Body of pancreas (tissue), 4 donors: ENCODE data around the gene PON3. TPM values are rescaled to one million over a fixed set of nuclear protein-coding genes. Genes with fewer than 3 reads are reported as not detected.
"Not testable (repeated sequence)": the region's sequence is repeated elsewhere in the genome, so short reads cannot be mapped to it uniquely, and the experiment has no call there.

ENCODE experiments used
- ATAC-seq: fragments of 150-250 bp; one replicate; pipeline ENCODE4 v1.9.1; 2016
- DNase-seq, 4 donors: peaks; one replicate each; pipeline ENCODE4 v3.0.0-alpha.2; 2019
- H3K27ac ChIP-seq, 4 donors: fragments of 200-600 bp; sonication (generic); 1 replicate in 3 of 4; 2 replicates in 1 of 4; pipeline versions ENCODE4 v1.5.1 to v1.6.1; 2016 to 2019; ENCODE audit warnings: mild to moderate bottlenecking in 1 of 4, mixed read lengths in 1 of 4, moderate library complexity in 1 of 4
- H3K27me3 ChIP-seq, 2 donors: fragments of 200-600 bp; sonication (generic); one replicate each; pipeline ENCODE4 v1.6.0; 2016; ENCODE audit warnings: mild to moderate bottlenecking in 1 of 2
- H3K36me3 ChIP-seq, 2 donors: fragments of 200-600 bp; sonication (generic); replicated peaks in 1 of 2; 2 replicates each; pipeline ENCODE4 v1.5.1; 2016; ENCODE audit warnings: low read depth in 2 of 2; ENCODE audit not compliant: insufficient read depth in 1 of 2
- H3K4me1 ChIP-seq: fragments of 200-600 bp; sonication (generic); one replicate; pipeline ENCODE4 v1.6.0; 2016
- H3K4me3 ChIP-seq, 2 donors: fragments of 200-600 bp; sonication (generic); 1 replicate in 1 of 2; 2 replicates in 1 of 2; pipeline ENCODE4 v1.5.1; 2016 to 2019
- H3K9me3 ChIP-seq, 3 donors: fragments of 200-600 bp; sonication (generic); 1 replicate in 2 of 3; 2 replicates in 1 of 3; pipeline ENCODE4 v1.5.1; 2016
- CTCF ChIP-seq, 7 experiments: fragments of 450-650 bp in 4 of 7; fragments of 200-600 bp in 3 of 7; sonication (generic) in 3 of 7; IDR thresholded peaks; one replicate each; pipeline ENCODE4 v1.5.1; 2016 to 2019; ENCODE audit warnings: antibody characterized with exemption in 7 of 7
- POLR2A ChIP-seq, 3 donors: fragments of 450-650 bp; IDR thresholded peaks; one replicate each; pipeline ENCODE4 v1.6.1; 2016; ENCODE audit warnings: antibody characterized with exemption in 3 of 3, mild to moderate bottlenecking in 2 of 3
- WGBS, 2 donors: methylation state at CpG; one replicate each; pipeline ENCODE4 v1.1.5; 2017; 5-methylcytosine and 5-hydroxymethylcytosine counted together
- intact Hi-C: fragments of 100-400 bp; cut with DNase I; formaldehyde crosslinking; loops from one replicate; pipeline ENCODE4 v1.15.1; 2023
- total RNA-seq, 2 donors: library from RNA; depleted of rRNA; stranded (reverse); fragments of >200 nt; gene quantifications; one replicate each; pipeline ENCODE4 v1.1.0, GENCODE V29; 2016

PON3 gene
- total RNA-seq, 2 donors from 2014 or later, result 3.0 to 7.0 TPM

- H3K4me1 ChIP-seq, result no peaks in the 10 kb centered on the region
- no peaks in the 10 kb centered on the region for H3K27me3 ChIP-seq
- peak overlapping the region in 1 of 4 donors; percentile 82 for H3K27ac ChIP-seq
- intact Hi-C loops, result no loop called here
- no peak for TF ChIP-seq CTCF (IDR thresholded peaks at IDR 0.05)
- TF ChIP-seq POLR2A (IDR thresholded peaks at IDR 0.05), result no peak
- H3K36me3 ChIP-seq, result no peaks in the 10 kb centered on the region
- ATAC-seq (no peak), DNase-seq (peak in 1 of 4 donors; percentile 14)
- H3K4me3 ChIP-seq, result no peak overlapping the region
- no peaks in the 10 kb centered on the region for H3K9me3 ChIP-seq
- 34 to 57% methylated on average over 3 of the region's 3 CpGs for WGBS, 2 donors
These were observed 1.2 kb upstream of the PON3 start for GRCh38 chr7:95397381-95397780.

- WGBS, 2 donors, result 49 to 55% methylated on average over 11 of the region's 11 CpGs
- ATAC-seq, result no peak
- peak in 1 of 4 donors; percentile 15 for DNase-seq
- no peaks in the 10 kb centered on the region for H3K36me3 ChIP-seq
- intact Hi-C loops, result no loop called here
- no peaks in the 10 kb centered on the region for H3K27me3 ChIP-seq
- H3K4me3 ChIP-seq, result peak overlapping the region in 1 of 2 donors; percentile 38
- H3K4me1 ChIP-seq, result no peaks in the 10 kb centered on the region
- H3K9me3 ChIP-seq, result no peaks in the 10 kb centered on the region
- peak overlapping the region in 3 of 4 donors; percentile 80 to 88 (median 82) for H3K27ac ChIP-seq
- TF ChIP-seq CTCF (IDR thresholded peaks at IDR 0.05), result no peak
- TF ChIP-seq POLR2A (IDR thresholded peaks at IDR 0.05), result no peak
These were observed 430 bp downstream of the PON3 start for GRCh38 chr7:95395755-95396135.

GRCh38 chr7:95394370-95394769 lies 1.8 kb downstream of the PON3 start:
- DNase-seq (no peak), ATAC-seq (no peak)
- TF ChIP-seq POLR2A (IDR thresholded peaks at IDR 0.05) (no peak), CTCF (IDR thresholded peaks at IDR 0.05) (no peak)
- intact Hi-C loops, result no loop called here
- H3K4me3 ChIP-seq, result no peak overlapping the region
- no peaks in the 10 kb centered on the region for H3K36me3 ChIP-seq
- no peak overlapping the region for H3K27ac ChIP-seq
- no peaks in the 10 kb centered on the region for H3K9me3 ChIP-seq
- no peaks in the 10 kb centered on the region for H3K4me1 ChIP-seq
- no peaks in the 10 kb centered on the region for H3K27me3 ChIP-seq
- WGBS, 2 donors, result 85 to 95% methylated on average over 3 of the region's 3 CpGs

- Histone ChIP-seq H3K4me1 (no peaks in the 10 kb centered on the region), H3K9me3 (no peaks in the 10 kb centered on the region), H3K36me3 (no peaks in the 10 kb centered on the region), H3K27me3 (no peaks in the 10 kb centered on the region), H3K4me3 (no peak overlapping the region), H3K27ac (no peak overlapping the region)
- no peak for DNase-seq
- no peak for TF ChIP-seq CTCF (IDR thresholded peaks at IDR 0.05)
- TF ChIP-seq POLR2A (IDR thresholded peaks at IDR 0.05), result no peak
- no peak for ATAC-seq
- intact Hi-C loops, result no loop called here
- WGBS, 2 donors, result 58 to 72% methylated on average over 2 of the region's 2 CpGs
These were observed 4.4 kb downstream of the PON3 start for GRCh38 chr7:95391761-95392160.

- DNase-seq (no peak), ATAC-seq (no peak)
- Histone ChIP-seq H3K27me3 (no peaks in the 10 kb centered on the region), H3K27ac (no peak overlapping the region), H3K4me1 (no peaks in the 10 kb centered on the region), H3K9me3 (no peaks in the 10 kb centered on the region), H3K36me3 (no peaks in the 10 kb centered on the region), H3K4me3 (no peak overlapping the region)
- TF ChIP-seq CTCF (IDR thresholded peaks at IDR 0.05) (no peak), POLR2A (IDR thresholded peaks at IDR 0.05) (no peak)
- WGBS, 2 donors, result 76 to 79% methylated on average over 7 of the region's 7 CpGs
- intact Hi-C loops, result no loop called here
These were observed 6.7 kb downstream of the PON3 start for GRCh38 chr7:95389516-95389915.

GRCh38 chr7:95379457-95379856 lies 16.7 kb downstream of the PON3 start:
- DNase-seq, H3K27me3 ChIP-seq, ATAC-seq, intact Hi-C loops, H3K9me3 ChIP-seq, H3K27ac ChIP-seq, H3K36me3 ChIP-seq, H3K4me1 ChIP-seq, H3K4me3 ChIP-seq: not testable (repeated sequence)
- WGBS, 2 donors, result 85 to 94% methylated on average over 2 to 10 of the region's 10 CpGs
